Adrenal gland (tissue), 12 donors: ENCODE measurements around the gene DEFB126. TPM values are rescaled to one million over a fixed set of nuclear protein-coding genes. Genes with fewer than 3 reads are reported as not detected.

Experiments
- DNase-seq, 7 donors: peaks; one replicate each; pipeline ENCODE4 v3.0.0-alpha.2; 2019 to 2020
- H3K27ac ChIP-seq, 5 donors: fragments of 200-600 bp; sonication (generic) in 4 of 5; 1 replicate in 3 of 5; 2 replicates in 2 of 5; pipeline versions ENCODE4 v1.5.1 to v1.8.0; 2016 to 2020; ENCODE audit warnings: mild to moderate bottlenecking in 1 of 5
- H3K27me3 ChIP-seq: fragments of 200-600 bp; 2 replicates; pipeline ENCODE4 v1.8.0; 2021
- H3K36me3 ChIP-seq, 2 donors: fragments of 200-600 bp; replicated peaks in 1 of 2; 1 replicate in 1 of 2; 2 replicates in 1 of 2; pipeline versions ENCODE4 v1.5.1 to v1.8.0; 2018 to 2022
- H3K4me1 ChIP-seq, 2 donors: fragments of 200-600 bp; replicated peaks in 1 of 2; 1 replicate in 1 of 2; 2 replicates in 1 of 2; pipeline versions ENCODE4 v1.5.1 to v1.8.0; 2018 to 2021
- H3K4me3 ChIP-seq, 4 donors: fragments of 200-600 bp; sonication (generic) in 3 of 4; one replicate each; pipeline ENCODE4 v1.5.1; 2016 to 2018
- H3K9me3 ChIP-seq, 3 donors: fragments of 200-600 bp; sonication (generic) in 1 of 3; replicated peaks in 1 of 3; 1 replicate in 2 of 3; 2 replicates in 1 of 3; pipeline versions ENCODE4 v1.5.1 to v1.8.0; 2016 to 2021
- CTCF ChIP-seq, 6 experiments: fragments of 450-650 bp in 4 of 6; fragments of 200-600 bp in 2 of 6; sonication (generic) in 1 of 6; IDR thresholded peaks; 1 replicate in 5 of 6; 2 replicates in 1 of 6; pipeline versions ENCODE4 v1.5.1 to v1.8.0; 2016 to 2021; ENCODE audit warnings: antibody characterized with exemption in 6 of 6, mild to moderate bottlenecking in 2 of 6, moderate library complexity in 1 of 6
- POLR2A ChIP-seq, 2 donors: fragments of 450-650 bp; IDR thresholded peaks; one replicate each; pipeline ENCODE4 v1.6.1; 2017; ENCODE audit warnings: antibody characterized with exemption in 2 of 2, mild to moderate bottlenecking in 2 of 2, moderate library complexity in 1 of 2
- WGBS, 4 donors: extraction: QIAGEN DNeasy Blood & Tissue Kit in 2 of 4; methylation state at CpG; one replicate each; pipeline versions ENCODE4 v1.1.5 to v1.1.7; 2013 to 2017; 5-methylcytosine and 5-hydroxymethylcytosine counted together
- intact Hi-C, 2 donors: fragments of 100-400 bp; cut with DNase I; formaldehyde crosslinking; loops; one replicate each; pipeline versions ENCODE4 v1.14.1 to v1.15.0; 2022 to 2023
- polyA plus RNA-seq, 3 donors: library from polyadenylated mRNA; stranded (reverse); fragments of 200-250 nt in 2 of 3; fragments of 350-450 nt in 1 of 3; fragmentation: Illumina TruSeq in 1 of 3; extraction: RNeasy Lipid Tissue Mini Kit (QIAGEN cat#74804) in 1 of 3; gene quantifications; one replicate each; pipeline ENCODE4 v1.2.3, GENCODE V29; 2013 to 2014
- total RNA-seq, 9 donors: library from RNA; depleted of rRNA in 4 of 9; stranded (reverse); fragments of >200 nt in 4 of 9; fragments of 120-200 nt in 1 of 9; fragmentation: NEBNext Ultra II Directional in 1 of 9; extraction: Animal tissue kit (Norgen Biotek cat#: 25700) in 1 of 9; gene quantifications; one replicate each; pipeline versions ENCODE4 v1.1.0 to v1.2.4, GENCODE V29; 2013 to 2023
- donor health status: healthy with polysubstance abuse.
- donor health status: Bipolar disorder and iron deficiency.
- donor health status: DM: yes; HTN: yes; CAD: no.
- donor health status: DM: no; HTN: no; CAD: no.
- donor health status: DM: no; HTN: no; CAD: no.
- donor health status: DM: yes; HTN: yes; CAD: no.

The DEFB126 gene
- total and polyA plus RNA-seq, 12 donors: not detected

- no peaks in the 10 kb centered on the region for H3K27me3 ChIP-seq
- DNase-seq: no peak
- 72 to 94% (median 80%) methylated on average over 1 to 2 of the region's 2 CpGs for WGBS, 4 donors
- no peaks in the 10 kb centered on the region for H3K9me3 ChIP-seq
- H3K27ac ChIP-seq: no peak overlapping the region
- no peak overlapping the region for H3K4me3 ChIP-seq
- intact Hi-C loops: no loop called here
- TF ChIP-seq POLR2A (IDR thresholded peaks at IDR 0.05): no peak
- H3K36me3 ChIP-seq: no peaks in the 10 kb centered on the region
- H3K4me1 ChIP-seq: no peaks in the 10 kb centered on the region
These were observed 26.5 kb downstream of the DEFB126 start for GRCh38 chr20:168876-169275.

GRCh38 chr20:184288-184687 lies 41.9 kb downstream of the DEFB126 start:
- TF ChIP-seq POLR2A (IDR thresholded peaks at IDR 0.05) (no peak), CTCF (IDR thresholded peaks at IDR 0.05) (no peak)
- 41 to 56% (median 52%) methylated on average over 2 of the region's 2 CpGs for WGBS, 4 donors
- Histone ChIP-seq H3K4me3 (no peak overlapping the region), H3K27me3 (peaks cover 22% of the 10 kb centered on the region), H3K4me1 (no peaks in the 10 kb centered on the region), H3K36me3 (no peaks in the 10 kb centered on the region), H3K9me3 (no peaks in the 10 kb centered on the region), H3K27ac (no peak overlapping the region)
- intact Hi-C loops: no loop called here
- no peak for DNase-seq

- intact Hi-C loops: no loop called here
- H3K4me1 ChIP-seq: no peaks in the 10 kb centered on the region
- no peaks in the 10 kb centered on the region for H3K36me3 ChIP-seq
- DNase-seq: no peak
- no peak for TF ChIP-seq CTCF (IDR thresholded peaks at IDR 0.05)
- no peak for TF ChIP-seq POLR2A (IDR thresholded peaks at IDR 0.05)
- H3K27ac ChIP-seq: no peak overlapping the region
- H3K9me3 ChIP-seq: no peaks in the 10 kb centered on the region
- H3K27me3 ChIP-seq: peaks cover 6% of the 10 kb centered on the region
- 54 to 63% (median 57%) methylated on average over 2 of the region's 2 CpGs for WGBS, 4 donors
- H3K4me3 ChIP-seq: no peak overlapping the region
These were observed 45.3 kb downstream of the DEFB126 start for GRCh38 chr20:187733-188132.

- no peaks in the 10 kb centered on the region for H3K9me3 ChIP-seq
- no peaks in the 10 kb centered on the region for H3K27me3 ChIP-seq
- no peak within 1 kb of the TSS for H3K4me3 ChIP-seq
- H3K27ac ChIP-seq: no peak within 1 kb of the TSS
- TF ChIP-seq CTCF (IDR thresholded peaks at IDR 0.05) (no peak), POLR2A (IDR thresholded peaks at IDR 0.05) (no peak)
- DNase-seq: no peak
- H3K36me3 ChIP-seq: no peaks in the 10 kb centered on the region
- intact Hi-C loops: no loop called here
- 45 to 57% (median 48%) methylated on average over 7 of the region's 7 CpGs for WGBS, 4 donors
- no peaks in the 10 kb centered on the region for H3K4me1 ChIP-seq
These were observed 47.2 kb downstream of the DEFB126 start, which contains the start of gene DEFB128 for GRCh38 chr20:189611-190010. TSS of gene DEFB128 (minus strand) at chr20:189711. CDS start at chr20:189623, 88 bp downstream.

Other genes with a start within 250 kb of the DEFB126 start
- gene DEFB125, start 54.9 kb upstream of the DEFB126 start, total RNA-seq: not detected
- not detected for gene DEFB125, start 54.9 kb upstream of the DEFB126 start, polyA plus RNA-seq
- gene DEFB127, start 14.9 kb downstream of the DEFB126 start, total RNA-seq: not detected
- gene DEFB127, start 14.9 kb downstream of the DEFB126 start, polyA plus RNA-seq: not detected
- not detected for gene DEFB128, start 47.1 kb downstream of the DEFB126 start, total RNA-seq
- gene DEFB128, start 47.1 kb downstream of the DEFB126 start, polyA plus RNA-seq: not detected
- gene DEFB129, start 84.7 kb downstream of the DEFB126 start, total RNA-seq: not detected
- not detected for gene DEFB129, start 84.7 kb downstream of the DEFB126 start, polyA plus RNA-seq
- gene DEFB132, start 115.1 kb downstream of the DEFB126 start, total RNA-seq: not detected
- under 1 TPM in 1 of 3 donors, not detected in 2; 0.03 TPM for gene DEFB132, start 115.1 kb downstream of the DEFB126 start, polyA plus RNA-seq
- gene C20orf96, start 148.2 kb downstream of the DEFB126 start, total RNA-seq: 10 to 100 TPM in 1 of 9 donors, 1 to 10 TPM in 8; 2.7 to 20.2 (median 6.0) TPM
- gene C20orf96, start 148.2 kb downstream of the DEFB126 start, polyA plus RNA-seq: 10 to 100 TPM in 1 of 3 donors, 1 to 10 TPM in 2; 5.3 to 13.7 (median 7.6) TPM
- 10 to 100 TPM; 14.5 to 29.3 (median 18.2) TPM for gene ZCCHC3, start 155.0 kb downstream of the DEFB126 start, total RNA-seq
- gene ZCCHC3, start 155.0 kb downstream of the DEFB126 start, polyA plus RNA-seq: 10 to 100 TPM; 11.1 to 11.5 (median 11.5) TPM
- 10 to 100 TPM in 6 of 9 donors, 1 to 10 TPM in 3; 4.6 to 38.8 (median 11.5) TPM for gene SOX12, start 183.0 kb downstream of the DEFB126 start, total RNA-seq
- gene SOX12, start 183.0 kb downstream of the DEFB126 start, polyA plus RNA-seq: 10 to 100 TPM in 1 of 3 donors, 1 to 10 TPM in 2; 2.0 to 12.8 (median 5.4) TPM
- 100 to 1,000 TPM in 2 of 9 donors, 10 to 100 TPM in 7; 33.7 to 146 (median 80.6) TPM for gene NRSN2, start 204.5 kb downstream of the DEFB126 start, total RNA-seq
- gene NRSN2, start 204.5 kb downstream of the DEFB126 start, polyA plus RNA-seq: 100 to 1,000 TPM in 2 of 3 donors, 10 to 100 TPM in 1; 70.0 to 263 (median 249) TPM
- gene TRIB3, start 238.2 kb downstream of the DEFB126 start, total RNA-seq: 10 to 100 TPM in 4 of 9 donors, 1 to 10 TPM in 5; 2.4 to 39.7 (median 9.4) TPM
- gene TRIB3, start 238.2 kb downstream of the DEFB126 start, polyA plus RNA-seq: 10 to 100 TPM in 1 of 3 donors, 1 to 10 TPM in 2; 4.3 to 10.8 (median 5.3) TPM